HL-60 (cell line): ENCODE results near the gene RNF135.

Experiments
- GABPA ChIP-seq: IDR thresholded peaks from 2 replicates; pipeline ENCODE4 v1.6.1; 2012; ENCODE audit warnings: low read depth
- POLR2AphosphoS5 ChIP-seq: IDR thresholded peaks from 2 replicates; pipeline ENCODE4 v1.6.1; 2012; ENCODE audit warnings: low read depth
- TF ChIP-seq, protein P1 (sequence below): IDR thresholded peaks from one replicate; pipeline ENCODE4 v1.5.1; 2011; ENCODE audit warnings: low read length, control low read depth, inconsistent platforms; ENCODE audit not compliant: insufficient read depth
- TF ChIP-seq, protein P2 (sequence below): IDR thresholded peaks from 2 replicates; pipeline ENCODE4 v1.6.1; 2012; ENCODE audit warnings: low read depth; ENCODE audit not compliant: insufficient replicate concordance

DNA sequence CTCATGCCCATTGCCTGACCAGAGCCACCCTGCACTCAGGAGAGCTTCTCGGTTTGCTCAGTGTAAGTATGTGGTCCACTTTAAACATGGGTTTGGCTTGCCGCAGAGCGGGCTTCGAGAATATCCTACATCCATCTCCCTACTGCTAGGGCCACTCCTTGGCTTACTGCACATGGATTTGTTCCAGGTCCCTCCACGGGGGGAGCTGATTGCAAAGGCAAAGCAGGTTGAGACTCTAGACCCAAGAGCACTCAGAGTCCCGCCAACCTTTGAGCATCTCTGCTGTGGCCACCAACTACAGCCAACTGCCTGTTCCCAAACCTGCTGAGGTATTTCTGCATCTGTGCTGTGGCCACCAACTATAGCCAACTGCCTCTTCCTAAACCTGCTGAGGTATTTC is 26.4 kb downstream of the RNF135 start:
- TF ChIP-seq, protein P1, sequence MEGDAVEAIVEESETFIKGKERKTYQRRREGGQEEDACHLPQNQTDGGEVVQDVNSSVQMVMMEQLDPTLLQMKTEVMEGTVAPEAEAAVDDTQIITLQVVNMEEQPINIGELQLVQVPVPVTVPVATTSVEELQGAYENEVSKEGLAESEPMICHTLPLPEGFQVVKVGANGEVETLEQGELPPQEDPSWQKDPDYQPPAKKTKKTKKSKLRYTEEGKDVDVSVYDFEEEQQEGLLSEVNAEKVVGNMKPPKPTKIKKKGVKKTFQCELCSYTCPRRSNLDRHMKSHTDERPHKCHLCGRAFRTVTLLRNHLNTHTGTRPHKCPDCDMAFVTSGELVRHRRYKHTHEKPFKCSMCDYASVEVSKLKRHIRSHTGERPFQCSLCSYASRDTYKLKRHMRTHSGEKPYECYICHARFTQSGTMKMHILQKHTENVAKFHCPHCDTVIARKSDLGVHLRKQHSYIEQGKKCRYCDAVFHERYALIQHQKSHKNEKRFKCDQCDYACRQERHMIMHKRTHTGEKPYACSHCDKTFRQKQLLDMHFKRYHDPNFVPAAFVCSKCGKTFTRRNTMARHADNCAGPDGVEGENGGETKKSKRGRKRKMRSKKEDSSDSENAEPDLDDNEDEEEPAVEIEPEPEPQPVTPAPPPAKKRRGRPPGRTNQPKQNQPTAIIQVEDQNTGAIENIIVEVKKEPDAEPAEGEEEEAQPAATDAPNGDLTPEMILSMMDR: no peak
- TF ChIP-seq GABPA (no peak), POLR2AphosphoS5 (no peak)
- TF ChIP-seq, protein P2, sequence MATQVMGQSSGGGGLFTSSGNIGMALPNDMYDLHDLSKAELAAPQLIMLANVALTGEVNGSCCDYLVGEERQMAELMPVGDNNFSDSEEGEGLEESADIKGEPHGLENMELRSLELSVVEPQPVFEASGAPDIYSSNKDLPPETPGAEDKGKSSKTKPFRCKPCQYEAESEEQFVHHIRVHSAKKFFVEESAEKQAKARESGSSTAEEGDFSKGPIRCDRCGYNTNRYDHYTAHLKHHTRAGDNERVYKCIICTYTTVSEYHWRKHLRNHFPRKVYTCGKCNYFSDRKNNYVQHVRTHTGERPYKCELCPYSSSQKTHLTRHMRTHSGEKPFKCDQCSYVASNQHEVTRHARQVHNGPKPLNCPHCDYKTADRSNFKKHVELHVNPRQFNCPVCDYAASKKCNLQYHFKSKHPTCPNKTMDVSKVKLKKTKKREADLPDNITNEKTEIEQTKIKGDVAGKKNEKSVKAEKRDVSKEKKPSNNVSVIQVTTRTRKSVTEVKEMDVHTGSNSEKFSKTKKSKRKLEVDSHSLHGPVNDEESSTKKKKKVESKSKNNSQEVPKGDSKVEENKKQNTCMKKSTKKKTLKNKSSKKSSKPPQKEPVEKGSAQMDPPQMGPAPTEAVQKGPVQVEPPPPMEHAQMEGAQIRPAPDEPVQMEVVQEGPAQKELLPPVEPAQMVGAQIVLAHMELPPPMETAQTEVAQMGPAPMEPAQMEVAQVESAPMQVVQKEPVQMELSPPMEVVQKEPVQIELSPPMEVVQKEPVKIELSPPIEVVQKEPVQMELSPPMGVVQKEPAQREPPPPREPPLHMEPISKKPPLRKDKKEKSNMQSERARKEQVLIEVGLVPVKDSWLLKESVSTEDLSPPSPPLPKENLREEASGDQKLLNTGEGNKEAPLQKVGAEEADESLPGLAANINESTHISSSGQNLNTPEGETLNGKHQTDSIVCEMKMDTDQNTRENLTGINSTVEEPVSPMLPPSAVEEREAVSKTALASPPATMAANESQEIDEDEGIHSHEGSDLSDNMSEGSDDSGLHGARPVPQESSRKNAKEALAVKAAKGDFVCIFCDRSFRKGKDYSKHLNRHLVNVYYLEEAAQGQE: no peak
